Measurements from ENCODE around the gene ALK.

Gene ALK

DNA sequence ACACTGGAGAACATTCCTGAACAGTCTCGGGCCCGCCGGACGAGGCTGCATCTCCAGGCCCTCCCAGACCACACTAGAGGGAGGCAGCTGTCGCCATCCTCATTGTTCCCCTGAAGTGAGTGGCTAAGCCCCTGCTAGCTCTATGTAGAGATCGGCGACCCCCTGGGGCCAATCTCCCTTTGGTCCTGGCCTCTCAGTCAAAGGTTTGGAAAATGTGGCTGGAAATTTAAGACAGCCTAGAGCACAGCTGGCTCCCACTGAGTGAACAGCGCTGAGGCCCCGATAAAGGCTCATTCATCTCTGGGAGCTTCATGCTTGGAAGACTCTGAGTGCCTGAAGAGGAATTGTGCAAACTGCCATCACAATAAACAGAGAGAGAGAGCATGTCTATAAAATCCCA is 445.9 kb downstream of the ALK start:
- no peak for DNase-seq (ENCODE audit: low read depth)
- H3K4me3 ChIP-seq (ENCODE audit: low read depth, low read length), result no peak overlapping the region
- TF ChIP-seq, protein P1, sequence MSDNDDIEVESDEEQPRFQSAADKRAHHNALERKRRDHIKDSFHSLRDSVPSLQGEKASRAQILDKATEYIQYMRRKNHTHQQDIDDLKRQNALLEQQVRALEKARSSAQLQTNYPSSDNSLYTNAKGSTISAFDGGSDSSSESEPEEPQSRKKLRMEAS (IDR thresholded peaks at IDR 0.05; ENCODE audit: low read depth, low read length), result no peak
- TF ChIP-seq MYC (IDR thresholded peaks at IDR 0.05; ENCODE audit: low read depth, low read length), result no peak
- TF ChIP-seq, protein P2, sequence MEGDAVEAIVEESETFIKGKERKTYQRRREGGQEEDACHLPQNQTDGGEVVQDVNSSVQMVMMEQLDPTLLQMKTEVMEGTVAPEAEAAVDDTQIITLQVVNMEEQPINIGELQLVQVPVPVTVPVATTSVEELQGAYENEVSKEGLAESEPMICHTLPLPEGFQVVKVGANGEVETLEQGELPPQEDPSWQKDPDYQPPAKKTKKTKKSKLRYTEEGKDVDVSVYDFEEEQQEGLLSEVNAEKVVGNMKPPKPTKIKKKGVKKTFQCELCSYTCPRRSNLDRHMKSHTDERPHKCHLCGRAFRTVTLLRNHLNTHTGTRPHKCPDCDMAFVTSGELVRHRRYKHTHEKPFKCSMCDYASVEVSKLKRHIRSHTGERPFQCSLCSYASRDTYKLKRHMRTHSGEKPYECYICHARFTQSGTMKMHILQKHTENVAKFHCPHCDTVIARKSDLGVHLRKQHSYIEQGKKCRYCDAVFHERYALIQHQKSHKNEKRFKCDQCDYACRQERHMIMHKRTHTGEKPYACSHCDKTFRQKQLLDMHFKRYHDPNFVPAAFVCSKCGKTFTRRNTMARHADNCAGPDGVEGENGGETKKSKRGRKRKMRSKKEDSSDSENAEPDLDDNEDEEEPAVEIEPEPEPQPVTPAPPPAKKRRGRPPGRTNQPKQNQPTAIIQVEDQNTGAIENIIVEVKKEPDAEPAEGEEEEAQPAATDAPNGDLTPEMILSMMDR (IDR thresholded peaks at IDR 0.05; ENCODE audit: low read depth, low read length), result no peak
- no peak for TF ChIP-seq POLR2A (IDR thresholded peaks at IDR 0.05; ENCODE audit: extremely low read depth, insufficient read length)

DNA sequence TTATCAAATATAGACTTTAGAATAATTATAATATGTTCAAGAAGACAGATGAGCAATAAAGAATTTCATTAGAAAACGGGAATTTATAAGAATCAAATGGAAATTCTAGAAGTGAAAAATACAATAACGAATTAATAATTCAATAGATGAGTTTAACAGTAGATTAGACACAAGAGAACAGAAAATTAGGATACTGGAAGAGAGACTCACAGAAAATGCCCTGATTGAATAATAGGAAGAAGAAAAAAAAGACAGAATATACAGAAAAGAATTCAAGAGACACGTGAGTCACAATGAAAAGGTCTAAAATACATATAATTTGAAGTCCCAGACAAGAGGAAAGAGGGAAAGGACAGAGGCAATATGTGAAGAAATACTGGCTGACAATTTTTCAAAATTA is 451.4 kb downstream of the ALK start:
- no peak for DNase-seq (ENCODE audit: low read depth)
- H3K4me3 ChIP-seq (ENCODE audit: low read depth, low read length), result no peak overlapping the region
- no peak for TF ChIP-seq MYC (IDR thresholded peaks at IDR 0.05; ENCODE audit: low read depth, low read length)
- no peak for TF ChIP-seq POLR2A (IDR thresholded peaks at IDR 0.05; ENCODE audit: extremely low read depth, insufficient read length)
- TF ChIP-seq, protein P1 (IDR thresholded peaks at IDR 0.05; ENCODE audit: low read depth, low read length), result no peak
- TF ChIP-seq, protein P2 (IDR thresholded peaks at IDR 0.05; ENCODE audit: low read depth, low read length), result no peak

DNA sequence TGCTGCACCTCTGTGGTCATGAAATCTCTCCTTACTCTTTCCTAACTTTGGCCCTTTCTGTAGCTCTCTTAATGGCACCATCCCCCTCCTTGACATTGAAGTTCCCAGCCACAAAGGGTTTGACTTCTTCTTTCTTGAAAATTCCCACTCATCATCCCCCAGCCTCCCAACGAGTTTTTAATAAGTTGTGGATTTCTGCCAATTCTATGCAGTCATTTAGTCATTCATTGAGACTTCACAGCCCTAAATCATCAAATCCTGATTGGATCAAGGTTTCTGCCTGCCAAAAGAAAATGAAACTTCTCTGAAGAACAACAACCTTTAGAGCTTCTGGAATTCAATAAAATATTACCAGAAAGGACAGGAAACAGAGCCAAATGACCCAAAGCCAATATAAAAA is 451.9 kb downstream of the ALK start:
- TF ChIP-seq MYC (IDR thresholded peaks at IDR 0.05; ENCODE audit: low read depth, low read length) (no peak), POLR2A (IDR thresholded peaks at IDR 0.05; ENCODE audit: extremely low read depth, insufficient read length) (no peak)
- TF ChIP-seq, protein P1 (IDR thresholded peaks at IDR 0.05; ENCODE audit: low read depth, low read length), result no peak
- TF ChIP-seq, protein P2 (IDR thresholded peaks at IDR 0.05; ENCODE audit: low read depth, low read length), result no peak
- no peak for DNase-seq (ENCODE audit: low read depth)
- H3K4me3 ChIP-seq (ENCODE audit: low read depth, low read length), result no peak overlapping the region

DNA sequence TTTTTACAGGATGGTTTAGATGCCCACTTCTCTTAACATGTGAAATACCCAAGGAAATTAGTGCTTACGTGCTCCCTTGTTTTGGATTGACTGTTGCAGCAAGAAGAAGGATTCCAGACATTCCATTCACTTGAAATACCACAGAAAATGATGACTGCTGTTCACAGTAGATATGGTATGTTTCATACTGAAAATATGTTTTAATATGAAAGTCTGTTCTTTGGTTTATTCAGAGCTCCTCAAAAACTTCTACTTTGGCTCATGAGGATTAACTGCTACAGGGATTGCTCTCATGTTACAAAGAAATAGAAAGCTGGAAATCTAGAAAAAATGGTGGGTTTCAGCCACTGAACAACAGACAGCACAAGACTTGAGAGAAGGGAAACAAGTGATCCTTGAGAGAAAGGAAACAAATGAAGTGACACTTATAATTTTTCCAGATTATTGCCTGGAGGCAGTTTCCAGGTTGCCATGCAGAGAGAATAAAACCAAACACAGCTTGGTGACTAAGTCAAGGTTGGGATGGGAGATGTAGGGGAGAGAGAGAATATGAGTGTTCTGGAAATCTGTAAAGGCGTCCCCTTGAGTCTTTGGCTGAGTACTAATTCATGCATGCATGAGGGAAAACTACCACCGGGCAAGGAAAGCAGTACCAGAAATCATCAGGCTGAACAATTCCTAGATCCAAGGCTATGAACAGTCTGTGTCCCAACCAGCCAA is 458.0 kb downstream of the ALK start:
- DNase-seq (ENCODE audit: low read depth), result no peak
- H3K4me3 ChIP-seq (ENCODE audit: low read depth, low read length), result no peak overlapping the region
- TF ChIP-seq, protein P1 (IDR thresholded peaks at IDR 0.05; ENCODE audit: low read depth, low read length), result no peak
- TF ChIP-seq POLR2A (IDR thresholded peaks at IDR 0.05; ENCODE audit: extremely low read depth, insufficient read length) (no peak), MYC (IDR thresholded peaks at IDR 0.05; ENCODE audit: low read depth, low read length) (no peak)
- TF ChIP-seq, protein P2 (IDR thresholded peaks at IDR 0.05; ENCODE audit: low read depth, low read length), result no peak

DNA sequence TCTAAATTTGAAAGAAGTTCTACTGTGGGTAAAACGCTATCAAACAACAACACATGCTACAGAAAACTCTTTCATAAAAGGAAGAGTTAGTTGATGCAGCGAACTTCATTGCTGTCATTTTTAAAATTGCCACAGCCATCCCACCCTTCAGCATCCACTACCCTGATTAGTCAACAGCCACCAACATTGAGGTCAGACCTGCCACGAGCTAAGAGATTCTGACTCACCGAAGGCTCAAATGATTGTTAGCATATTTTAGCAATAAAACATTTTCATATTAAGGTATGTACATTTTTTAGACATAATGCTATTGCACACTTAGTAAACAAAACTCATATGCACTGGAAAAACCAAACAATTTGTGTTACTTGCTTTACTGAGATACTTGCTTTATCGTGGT is 459.1 kb downstream of the ALK start:
- DNase-seq (ENCODE audit: low read depth), result no peak
- no peak overlapping the region for H3K4me3 ChIP-seq (ENCODE audit: low read depth, low read length)
- no peak for TF ChIP-seq POLR2A (IDR thresholded peaks at IDR 0.05; ENCODE audit: extremely low read depth, insufficient read length)
- TF ChIP-seq, protein P1 (IDR thresholded peaks at IDR 0.05; ENCODE audit: low read depth, low read length), result no peak
- TF ChIP-seq, protein P2 (IDR thresholded peaks at IDR 0.05; ENCODE audit: low read depth, low read length), result no peak

All from NB4 (cell line).